ENCODE data around the gene SAMD3.

SAMD3 gene

GRCh38 chr6:130215526-130215925 lies 7.2 kb downstream of the SAMD3 start:
- WGBS, result no CpG with 5 or more reads among the region's 1 CpG
- no peak overlapping the region for H3K14ac ChIP-seq (ENCODE audit: low read length in 2 of 2)
- no peak overlapping the region for H3K18ac ChIP-seq (ENCODE audit: low read depth in 1 of 2, low read length in 2 of 2)
- no peak overlapping the region for H3K4ac ChIP-seq (ENCODE audit: low read depth in 1 of 2, low read length in 2 of 2)
- H4K91ac ChIP-seq (ENCODE audit: low read length), result no peak overlapping the region
- H3K4me3 ChIP-seq (ENCODE audit: insufficient read depth in 1 of 2, low read depth in 1 of 2, low read length in 2 of 2), result no peak overlapping the region
- no peaks in the 10 kb centered on the region for H3K36me3 ChIP-seq (ENCODE audit: control insufficient read depth in 1 of 2, insufficient read depth in 2 of 2, low read depth in 1 of 2, low read length in 2 of 2)
- no peaks in the 10 kb centered on the region for H3K79me1 ChIP-seq (replicated peaks; ENCODE audit: low read length, poor library complexity, severe bottlenecking)
- no peaks in the 10 kb centered on the region for H3K27me3 ChIP-seq (ENCODE audit: control insufficient read depth in 1 of 2, insufficient read depth in 1 of 2, low read length in 2 of 2)
- H2AK5ac ChIP-seq (ENCODE audit: low read length, severe bottlenecking), result no peak overlapping the region
- no peak overlapping the region for H4K8ac ChIP-seq (ENCODE audit: low read length)
- H3K4me1 ChIP-seq (ENCODE audit: control insufficient read depth, insufficient read depth, low read depth, low read length), result no peaks in the 10 kb centered on the region
- no peak overlapping the region for H2BK120ac ChIP-seq (ENCODE audit: low read depth, low read length)
- no peak overlapping the region for H2BK12ac ChIP-seq (ENCODE audit: low read length in 2 of 2)
- no peak overlapping the region for H3K23ac ChIP-seq (ENCODE audit: low read length in 2 of 2)
- no peak for DNase-seq
- H2BK5ac ChIP-seq (ENCODE audit: low read depth, low read length, poor library complexity, severe bottlenecking), result no peak overlapping the region
- no peaks in the 10 kb centered on the region for H3K9me3 ChIP-seq (ENCODE audit: control insufficient read depth, low read length)
- no peak overlapping the region for H3K27ac ChIP-seq (ENCODE audit: low read length, poor library complexity, severe bottlenecking)
- no peak overlapping the region for H3K9ac ChIP-seq (ENCODE audit: low read length)
- H2AFZ ChIP-seq (ENCODE audit: low read depth, low read length), result no peak overlapping the region
- H2BK15ac ChIP-seq (ENCODE audit: low read depth, poor library complexity, severe bottlenecking), result no peak overlapping the region
- H3K4me2 ChIP-seq (ENCODE audit: low read length, poor library complexity, severe bottlenecking), result no peak overlapping the region

- H4K91ac ChIP-seq (ENCODE audit: low read length), result no peak overlapping the region
- H3K18ac ChIP-seq (ENCODE audit: low read depth in 1 of 2, low read length in 2 of 2), result no peak overlapping the region
- no peak overlapping the region for H2BK15ac ChIP-seq (ENCODE audit: low read depth, poor library complexity, severe bottlenecking)
- no peak overlapping the region for H3K4me2 ChIP-seq (ENCODE audit: low read length, poor library complexity, severe bottlenecking)
- 100% methylated on average over 1 of the region's 2 CpGs for WGBS
- no peak overlapping the region for H3K27ac ChIP-seq (ENCODE audit: low read length, poor library complexity, severe bottlenecking)
- no peak overlapping the region for H3K23ac ChIP-seq (ENCODE audit: low read length in 2 of 2)
- no peak overlapping the region for H4K8ac ChIP-seq (ENCODE audit: low read length)
- H2BK120ac ChIP-seq (ENCODE audit: low read depth, low read length), result no peak overlapping the region
- H2AFZ ChIP-seq (ENCODE audit: low read depth, low read length), result no peak overlapping the region
- no peaks in the 10 kb centered on the region for H3K79me1 ChIP-seq (replicated peaks; ENCODE audit: low read length, poor library complexity, severe bottlenecking)
- H3K4me1 ChIP-seq (ENCODE audit: control insufficient read depth, insufficient read depth, low read depth, low read length), result no peaks in the 10 kb centered on the region
- H2BK5ac ChIP-seq (ENCODE audit: low read depth, low read length, poor library complexity, severe bottlenecking), result no peak overlapping the region
- H3K14ac ChIP-seq (ENCODE audit: low read length in 2 of 2), result no peak overlapping the region
- no peak overlapping the region for H3K9ac ChIP-seq (ENCODE audit: low read length)
- H3K9me3 ChIP-seq (ENCODE audit: control insufficient read depth, low read length), result peaks cover 4% of the 10 kb centered on the region
- H3K4me3 ChIP-seq (ENCODE audit: insufficient read depth in 1 of 2, low read depth in 1 of 2, low read length in 2 of 2), result no peak overlapping the region
- H2BK12ac ChIP-seq (ENCODE audit: low read length in 2 of 2), result no peak overlapping the region
- H2AK5ac ChIP-seq (ENCODE audit: low read length, severe bottlenecking), result no peak overlapping the region
- H3K4ac ChIP-seq (ENCODE audit: low read depth in 1 of 2, low read length in 2 of 2), result no peak overlapping the region
- H3K36me3 ChIP-seq (ENCODE audit: control insufficient read depth in 1 of 2, insufficient read depth in 2 of 2, low read depth in 1 of 2, low read length in 2 of 2), result peaks cover 0 to 18% of the 10 kb centered on the region in 2 experiments
- H3K27me3 ChIP-seq (ENCODE audit: control insufficient read depth in 1 of 2, insufficient read depth in 1 of 2, low read length in 2 of 2), result no peaks in the 10 kb centered on the region
- DNase-seq, result no peak
Observed at GRCh38 chr6:130212215-130212874, 10.4 kb downstream of the SAMD3 start.

- Histone ChIP-seq H3K27ac (ENCODE audit: low read length, poor library complexity, severe bottlenecking) (no peak overlapping the region), H3K4me2 (ENCODE audit: low read length, poor library complexity, severe bottlenecking) (no peak overlapping the region), H3K36me3 (ENCODE audit: control insufficient read depth in 1 of 2, insufficient read depth in 2 of 2, low read depth in 1 of 2, low read length in 2 of 2) (peaks cover 0 to 19% of the 10 kb centered on the region in 2 experiments), H2AFZ (ENCODE audit: low read depth, low read length) (no peak overlapping the region), H2BK12ac (ENCODE audit: low read length in 2 of 2) (no peak overlapping the region), H3K79me1 (replicated peaks; ENCODE audit: low read length, poor library complexity, severe bottlenecking) (no peaks in the 10 kb centered on the region), H3K9ac (ENCODE audit: low read length) (no peak overlapping the region), H2BK15ac (ENCODE audit: low read depth, poor library complexity, severe bottlenecking) (no peak overlapping the region), H3K23ac (ENCODE audit: low read length in 2 of 2) (no peak overlapping the region), H3K4me3 (ENCODE audit: insufficient read depth in 1 of 2, low read depth in 1 of 2, low read length in 2 of 2) (no peak overlapping the region), H3K4me1 (ENCODE audit: control insufficient read depth, insufficient read depth, low read depth, low read length) (no peaks in the 10 kb centered on the region), H2BK120ac (ENCODE audit: low read depth, low read length) (no peak overlapping the region), H4K91ac (ENCODE audit: low read length) (no peak overlapping the region), H3K9me3 (ENCODE audit: control insufficient read depth, low read length) (peaks cover 4% of the 10 kb centered on the region), H4K8ac (ENCODE audit: low read length) (no peak overlapping the region), H3K18ac (ENCODE audit: low read depth in 1 of 2, low read length in 2 of 2) (no peak overlapping the region), H2BK5ac (ENCODE audit: low read depth, low read length, poor library complexity, severe bottlenecking) (no peak overlapping the region), H3K4ac (ENCODE audit: low read depth in 1 of 2, low read length in 2 of 2) (no peak overlapping the region), H3K14ac (ENCODE audit: low read length in 2 of 2) (peak overlapping the region in 1 of 2 experiments; percentile 57), H2AK5ac (ENCODE audit: low read length, severe bottlenecking) (no peak overlapping the region), H3K27me3 (ENCODE audit: control insufficient read depth in 1 of 2, insufficient read depth in 1 of 2, low read length in 2 of 2) (no peaks in the 10 kb centered on the region)
- no peak for DNase-seq
- WGBS, result 95% methylated on average over 2 of the region's 3 CpGs
Observed at GRCh38 chr6:130211691-130212090, 11.1 kb downstream of the SAMD3 start.

- Histone ChIP-seq H3K4ac (ENCODE audit: low read depth in 1 of 2, low read length in 2 of 2) (no peak overlapping the region), H3K27me3 (ENCODE audit: control insufficient read depth in 1 of 2, insufficient read depth in 1 of 2, low read length in 2 of 2) (no peaks in the 10 kb centered on the region), H3K79me1 (replicated peaks; ENCODE audit: low read length, poor library complexity, severe bottlenecking) (no peaks in the 10 kb centered on the region), H3K18ac (ENCODE audit: low read depth in 1 of 2, low read length in 2 of 2) (no peak overlapping the region), H4K91ac (ENCODE audit: low read length) (no peak overlapping the region), H2BK5ac (ENCODE audit: low read depth, low read length, poor library complexity, severe bottlenecking) (no peak overlapping the region), H3K4me3 (ENCODE audit: insufficient read depth in 1 of 2, low read depth in 1 of 2, low read length in 2 of 2) (no peak overlapping the region), H3K9ac (ENCODE audit: low read length) (no peak overlapping the region), H2BK15ac (ENCODE audit: low read depth, poor library complexity, severe bottlenecking) (no peak overlapping the region), H2BK12ac (ENCODE audit: low read length in 2 of 2) (no peak overlapping the region), H4K8ac (ENCODE audit: low read length) (no peak overlapping the region), H3K36me3 (ENCODE audit: control insufficient read depth in 1 of 2, insufficient read depth in 2 of 2, low read depth in 1 of 2, low read length in 2 of 2) (peaks cover 0 to 29% of the 10 kb centered on the region in 2 experiments), H2BK120ac (ENCODE audit: low read depth, low read length) (no peak overlapping the region), H3K27ac (ENCODE audit: low read length, poor library complexity, severe bottlenecking) (no peak overlapping the region), H2AK5ac (ENCODE audit: low read length, severe bottlenecking) (no peak overlapping the region), H3K9me3 (ENCODE audit: control insufficient read depth, low read length) (peaks cover 4% of the 10 kb centered on the region), H3K4me1 (ENCODE audit: control insufficient read depth, insufficient read depth, low read depth, low read length) (no peaks in the 10 kb centered on the region), H3K23ac (ENCODE audit: low read length in 2 of 2) (no peak overlapping the region), H2AFZ (ENCODE audit: low read depth, low read length) (no peak overlapping the region), H3K4me2 (ENCODE audit: low read length, poor library complexity, severe bottlenecking) (no peak overlapping the region), H3K14ac (ENCODE audit: low read length in 2 of 2) (no peak overlapping the region)
- DNase-seq, result no peak
- 96% methylated on average over 10 of the region's 10 CpGs for WGBS
Observed at GRCh38 chr6:130207979-130208649, 14.6 kb downstream of the SAMD3 start.
